NT2/D1 (cell line): ENCODE results near the gene SMG6.

Experiments used
- SUZ12 ChIP-seq: IDR thresholded peaks from 2 replicates; pipeline ENCODE4 v1.6.1; 2011; ENCODE audit not compliant: insufficient read length, insufficient read depth; ENCODE audit errors: extremely low read depth
- YY1 ChIP-seq: IDR thresholded peaks from 2 replicates; pipeline ENCODE4 v1.6.1; 2011; ENCODE audit not compliant: insufficient read length, insufficient read depth
- ZNF274 ChIP-seq: IDR thresholded peaks from 2 replicates; pipeline ENCODE4 v1.6.1; 2011; ENCODE audit warnings: mild to moderate bottlenecking, low read depth, low read length

DNA sequence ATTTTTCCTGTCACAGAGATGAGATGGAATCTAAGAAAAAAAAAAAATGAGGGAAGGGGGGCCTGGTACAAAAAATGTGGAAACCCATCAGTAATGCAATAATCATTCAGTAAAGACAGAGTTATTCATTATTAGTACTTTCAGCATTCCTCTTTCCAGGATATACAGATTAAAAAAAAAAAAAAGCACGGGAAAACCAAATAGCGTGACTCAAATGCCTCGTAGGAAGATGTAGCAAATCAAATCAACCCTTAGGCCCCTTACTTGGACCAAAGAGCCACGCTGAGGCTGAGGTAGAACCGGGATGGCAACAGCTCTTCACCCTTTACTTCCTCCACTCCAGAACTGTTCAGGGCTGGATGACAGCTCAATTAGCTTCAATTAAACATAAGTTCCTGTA is 52.5 kb downstream of the SMG6 start:
- TF ChIP-seq YY1: no peak
- TF ChIP-seq ZNF274: no peak
- no peak for TF ChIP-seq SUZ12
